Fibroblast of upper back skin (primary cell): ENCODE data around the gene SLC30A2.

ENCODE experiments used
- DNase-seq: peaks from one replicate; pipeline ENCODE4 v3.0.0-alpha.2; 2013

Gene SLC30A2

GRCh38 chr1:26069941-26070295 lies 24.0 kb upstream of the SLC30A2 start:
- no peak for DNase-seq

GRCh38 chr1:26067432-26067911 lies 21.6 kb upstream of the SLC30A2 start, which contains the start of gene TRIM63:
TRIM63 (minus strand) TSS chr1:26067630; CDS start chr1:26067494, 136 bp downstream.
- no peak for DNase-seq

GRCh38 chr1:26066857-26067256 lies 20.9 kb upstream of the SLC30A2 start:
- no peak for DNase-seq

GRCh38 chr1:26066160-26066559 lies 20.2 kb upstream of the SLC30A2 start:
- no peak for DNase-seq

- DNase-seq: no peak
Measured at GRCh38 chr1:26064553-26064952, 18.6 kb upstream of the SLC30A2 start.

GRCh38 chr1:26060832-26061574 lies 15.1 kb upstream of the SLC30A2 start:
- DNase-seq: no peak

- DNase-seq: no peak
Measured at GRCh38 chr1:26059906-26060305, 14.0 kb upstream of the SLC30A2 start.

- DNase-seq: no peak
Measured at GRCh38 chr1:26058052-26058595, 12.2 kb upstream of the SLC30A2 start.

- no peak for DNase-seq
Measured at GRCh38 chr1:26057189-26057588, 11.3 kb upstream of the SLC30A2 start.

- no peak for DNase-seq
Measured at GRCh38 chr1:26055041-26055440, 9.1 kb upstream of the SLC30A2 start.

- no peak for DNase-seq
Measured at GRCh38 chr1:26053718-26054560, 8.0 kb upstream of the SLC30A2 start.

- DNase-seq: no peak
Measured at GRCh38 chr1:26050248-26050640, 4.3 kb upstream of the SLC30A2 start.

GRCh38 chr1:26049531-26050247 lies 3.8 kb upstream of the SLC30A2 start:
- no peak for DNase-seq

GRCh38 chr1:26047278-26047874 lies 1.5 kb upstream of the SLC30A2 start:
- DNase-seq: no peak

- no peak for DNase-seq
Measured at GRCh38 chr1:26046246-26047095, 553 bp upstream of the SLC30A2 start.

- DNase-seq: no peak
Measured at GRCh38 chr1:26044971-26045721, 772 bp downstream of the SLC30A2 start.

GRCh38 chr1:26044414-26044813 lies 1.5 kb downstream of the SLC30A2 start:
- DNase-seq: no peak

- no peak for DNase-seq
Measured at GRCh38 chr1:26043765-26044164, 2.2 kb downstream of the SLC30A2 start.

- DNase-seq: no peak
Measured at GRCh38 chr1:26041978-26042377, 3.9 kb downstream of the SLC30A2 start.

GRCh38 chr1:26041401-26041800 lies 4.5 kb downstream of the SLC30A2 start:
- DNase-seq: no peak

GRCh38 chr1:26038904-26039303 lies 7.0 kb downstream of the SLC30A2 start:
- no peak for DNase-seq
